ENCODE results near the gene LSM7.

- TF ChIP-seq, protein P1, sequence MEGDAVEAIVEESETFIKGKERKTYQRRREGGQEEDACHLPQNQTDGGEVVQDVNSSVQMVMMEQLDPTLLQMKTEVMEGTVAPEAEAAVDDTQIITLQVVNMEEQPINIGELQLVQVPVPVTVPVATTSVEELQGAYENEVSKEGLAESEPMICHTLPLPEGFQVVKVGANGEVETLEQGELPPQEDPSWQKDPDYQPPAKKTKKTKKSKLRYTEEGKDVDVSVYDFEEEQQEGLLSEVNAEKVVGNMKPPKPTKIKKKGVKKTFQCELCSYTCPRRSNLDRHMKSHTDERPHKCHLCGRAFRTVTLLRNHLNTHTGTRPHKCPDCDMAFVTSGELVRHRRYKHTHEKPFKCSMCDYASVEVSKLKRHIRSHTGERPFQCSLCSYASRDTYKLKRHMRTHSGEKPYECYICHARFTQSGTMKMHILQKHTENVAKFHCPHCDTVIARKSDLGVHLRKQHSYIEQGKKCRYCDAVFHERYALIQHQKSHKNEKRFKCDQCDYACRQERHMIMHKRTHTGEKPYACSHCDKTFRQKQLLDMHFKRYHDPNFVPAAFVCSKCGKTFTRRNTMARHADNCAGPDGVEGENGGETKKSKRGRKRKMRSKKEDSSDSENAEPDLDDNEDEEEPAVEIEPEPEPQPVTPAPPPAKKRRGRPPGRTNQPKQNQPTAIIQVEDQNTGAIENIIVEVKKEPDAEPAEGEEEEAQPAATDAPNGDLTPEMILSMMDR (conservative IDR thresholded peaks at IDR 0.05; ENCODE audit: low read depth in 2 of 2) = no peak
- TF ChIP-seq EZH2phosphoT487 (IDR thresholded peaks at IDR 0.05; ENCODE audit: unreplicated experiment) (no peak), ZNF331 (CRISPR knock-in tag; IDR thresholded peaks at IDR 0.05; ENCODE audit: low read depth) (no peak), EZH2 (IDR thresholded peaks at IDR 0.05; ENCODE audit: low read depth, unreplicated experiment) (no peak), REST (IDR thresholded peaks at IDR 0.05; ENCODE audit: unreplicated experiment) (no peak), CREB1 (CRISPR knock-in tag; IDR thresholded peaks at IDR 0.05; ENCODE audit: low read depth) (no peak), POLR2AphosphoS5 (IDR thresholded peaks at IDR 0.05; ENCODE audit: low read depth) (no peak), JUNB (IDR thresholded peaks at IDR 0.05; ENCODE audit: unreplicated experiment) (no peak), STAT1 (IDR thresholded peaks at IDR 0.05; ENCODE audit: unreplicated experiment) (no peak), ZNF114 (CRISPR knock-in tag; IDR thresholded peaks at IDR 0.05) (no peak), NANOG (IDR thresholded peaks at IDR 0.05; ENCODE audit: borderline replicate concordance) (no peak)
- TF ChIP-seq, protein P2, sequence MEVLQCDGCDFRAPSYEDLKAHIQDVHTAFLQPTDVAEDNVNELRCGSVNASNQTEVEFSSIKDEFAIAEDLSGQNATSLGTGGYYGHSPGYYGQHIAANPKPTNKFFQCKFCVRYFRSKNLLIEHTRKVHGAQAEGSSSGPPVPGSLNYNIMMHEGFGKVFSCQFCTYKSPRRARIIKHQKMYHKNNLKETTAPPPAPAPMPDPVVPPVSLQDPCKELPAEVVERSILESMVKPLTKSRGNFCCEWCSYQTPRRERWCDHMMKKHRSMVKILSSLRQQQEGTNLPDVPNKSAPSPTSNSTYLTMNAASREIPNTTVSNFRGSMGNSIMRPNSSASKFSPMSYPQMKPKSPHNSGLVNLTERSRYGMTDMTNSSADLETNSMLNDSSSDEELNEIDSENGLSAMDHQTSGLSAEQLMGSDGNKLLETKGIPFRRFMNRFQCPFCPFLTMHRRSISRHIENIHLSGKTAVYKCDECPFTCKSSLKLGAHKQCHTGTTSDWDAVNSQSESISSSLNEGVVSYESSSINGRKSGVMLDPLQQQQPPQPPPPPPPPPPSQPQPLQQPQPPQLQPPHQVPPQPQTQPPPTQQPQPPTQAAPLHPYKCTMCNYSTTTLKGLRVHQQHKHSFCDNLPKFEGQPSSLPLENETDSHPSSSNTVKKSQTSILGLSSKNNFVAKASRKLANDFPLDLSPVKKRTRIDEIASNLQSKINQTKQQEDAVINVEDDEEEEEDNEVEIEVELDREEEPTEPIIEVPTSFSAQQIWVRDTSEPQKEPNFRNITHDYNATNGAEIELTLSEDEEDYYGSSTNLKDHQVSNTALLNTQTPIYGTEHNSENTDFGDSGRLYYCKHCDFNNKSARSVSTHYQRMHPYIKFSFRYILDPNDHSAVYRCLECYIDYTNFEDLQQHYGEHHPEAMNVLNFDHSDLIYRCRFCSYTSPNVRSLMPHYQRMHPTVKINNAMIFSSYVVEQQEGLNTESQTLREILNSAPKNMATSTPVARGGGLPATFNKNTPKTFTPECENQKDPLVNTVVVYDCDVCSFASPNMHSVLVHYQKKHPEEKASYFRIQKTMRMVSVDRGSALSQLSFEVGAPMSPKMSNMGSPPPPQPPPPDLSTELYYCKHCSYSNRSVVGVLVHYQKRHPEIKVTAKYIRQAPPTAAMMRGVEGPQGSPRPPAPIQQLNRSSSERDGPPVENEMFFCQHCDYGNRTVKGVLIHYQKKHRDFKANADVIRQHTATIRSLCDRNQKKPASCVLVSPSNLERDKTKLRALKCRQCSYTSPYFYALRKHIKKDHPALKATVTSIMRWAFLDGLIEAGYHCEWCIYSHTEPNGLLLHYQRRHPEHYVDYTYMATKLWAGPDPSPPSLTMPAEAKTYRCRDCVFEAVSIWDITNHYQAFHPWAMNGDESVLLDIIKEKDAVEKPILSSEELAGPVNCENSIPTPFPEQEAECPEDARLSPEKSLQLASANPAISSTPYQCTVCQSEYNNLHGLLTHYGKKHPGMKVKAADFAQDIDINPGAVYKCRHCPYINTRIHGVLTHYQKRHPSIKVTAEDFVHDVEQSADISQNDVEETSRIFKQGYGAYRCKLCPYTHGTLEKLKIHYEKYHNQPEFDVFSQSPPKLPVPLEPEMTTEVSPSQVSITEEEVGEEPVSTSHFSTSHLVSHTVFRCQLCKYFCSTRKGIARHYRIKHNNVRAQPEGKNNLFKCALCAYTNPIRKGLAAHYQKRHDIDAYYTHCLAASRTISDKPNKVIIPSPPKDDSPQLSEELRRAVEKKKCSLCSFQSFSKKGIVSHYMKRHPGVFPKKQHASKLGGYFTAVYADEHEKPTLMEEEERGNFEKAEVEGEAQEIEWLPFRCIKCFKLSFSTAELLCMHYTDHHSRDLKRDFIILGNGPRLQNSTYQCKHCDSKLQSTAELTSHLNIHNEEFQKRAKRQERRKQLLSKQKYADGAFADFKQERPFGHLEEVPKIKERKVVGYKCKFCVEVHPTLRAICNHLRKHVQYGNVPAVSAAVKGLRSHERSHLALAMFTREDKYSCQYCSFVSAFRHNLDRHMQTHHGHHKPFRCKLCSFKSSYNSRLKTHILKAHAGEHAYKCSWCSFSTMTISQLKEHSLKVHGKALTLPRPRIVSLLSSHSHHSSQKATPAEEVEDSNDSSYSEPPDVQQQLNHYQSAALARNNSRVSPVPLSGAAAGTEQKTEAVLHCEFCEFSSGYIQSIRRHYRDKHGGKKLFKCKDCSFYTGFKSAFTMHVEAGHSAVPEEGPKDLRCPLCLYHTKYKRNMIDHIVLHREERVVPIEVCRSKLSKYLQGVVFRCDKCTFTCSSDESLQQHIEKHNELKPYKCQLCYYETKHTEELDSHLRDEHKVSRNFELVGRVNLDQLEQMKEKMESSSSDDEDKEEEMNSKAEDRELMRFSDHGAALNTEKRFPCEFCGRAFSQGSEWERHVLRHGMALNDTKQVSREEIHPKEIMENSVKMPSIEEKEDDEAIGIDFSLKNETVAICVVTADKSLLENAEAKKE (CRISPR knock-in tag; IDR thresholded peaks at IDR 0.05) = no peak
These were observed 46.1 kb downstream of the LSM7 start, which contains the start of gene PEAK3 for GRCh38 chr19:2282062-2282861.

Measured in GM23338 (cell line).